OCI-LY7 (cell line): Measurements from ENCODE around the gene GTF3C4. TPM values are rescaled to one million over a fixed set of nuclear protein-coding genes. Genes with fewer than 3 reads are reported as not detected.
"Not testable (repeated sequence)": the region's sequence is repeated elsewhere in the genome, so short reads cannot be mapped to it uniquely, and the experiment has no call there.

Source experiments
- BruUV-seq: library from RNA; stranded (reverse); fragments of 400-500 nt; replicated peaks from 2 replicates; lab custom pipeline; 2021; lab: Mats Ljungman, UMichigan
- CTCF ChIA-PET: fragments of 300-600 bp; sonication (Branson Sonifier 250); formaldehyde crosslinking; loops from one replicate; lab custom pipeline; 2022; ENCODE audit warnings: antibody characterized with exemption; ENCODE audit not compliant: unreplicated experiment; lab: Charles Lee
- POLR2A ChIA-PET: fragments of 300-600 bp; sonication (Branson Sonifier 250); formaldehyde crosslinking; loops from one replicate; lab custom pipeline; 2022; ENCODE audit warnings: antibody characterized with exemption; lab: Charles Lee
- DNase-seq: peaks from one replicate; pipeline ENCODE4 v3.0.0-alpha.2; 2015; ENCODE audit warnings: low spot score
- H2AFZ ChIP-seq: fragments of 200-600 bp; sonication (generic), shearing (Covaris generic); 2 replicates; pipeline ENCODE4 v1.6.1; 2014; ENCODE audit warnings: mild to moderate bottlenecking, antibody characterized with exemption, low read length, moderate library complexity
- H3K27ac ChIP-seq: fragments of 200-600 bp; sonication (generic); 2 replicates; pipeline ENCODE4 v1.5.1; 2014; ENCODE audit warnings: mixed run types, low read depth, mild to moderate bottlenecking, moderate library complexity, low read length, inconsistent platforms; ENCODE audit not compliant: poor library complexity, severe bottlenecking
- H3K36me3 ChIP-seq: fragments of 200-600 bp; sonication (generic); 2 replicates; pipeline ENCODE4 v1.6.1; 2014; ENCODE audit warnings: mild to moderate bottlenecking, antibody characterized with exemption, low read length, moderate library complexity, mixed read lengths; ENCODE audit not compliant: insufficient read depth
- H3K4me1 ChIP-seq: fragments of 200-600 bp; sonication (generic); 2 replicates; pipeline ENCODE4 v1.5.1; 2014; ENCODE audit warnings: mild to moderate bottlenecking, low read length; ENCODE audit not compliant: insufficient read depth, poor library complexity, severe bottlenecking
- H3K4me2 ChIP-seq: fragments of 200-600 bp; sonication (generic); 2 replicates; pipeline ENCODE4 v1.6.1; 2014; ENCODE audit warnings: mild to moderate bottlenecking, low read length
- H3K4me3 ChIP-seq: fragments of 200-600 bp; sonication (generic); 2 replicates; pipeline ENCODE4 v1.5.1; 2014; ENCODE audit warnings: mild to moderate bottlenecking, low read depth, low read length; ENCODE audit not compliant: poor library complexity, severe bottlenecking
- H3K79me2 ChIP-seq: fragments of 200-600 bp; sonication (generic); 2 replicates; pipeline ENCODE4 v1.6.1; 2016; ENCODE audit warnings: low read depth, mild to moderate bottlenecking, low read length, moderate library complexity, mixed read lengths; ENCODE audit not compliant: insufficient read depth
- H3K9me2 ChIP-seq: fragments of 200-600 bp; sonication (generic); 2 replicates; pipeline ENCODE4 v1.6.1; 2016; ENCODE audit warnings: mild to moderate bottlenecking, low read length, mixed read lengths; ENCODE audit not compliant: insufficient read depth
- H3K9me3 ChIP-seq: fragments of 200-600 bp; sonication (generic); 2 replicates; pipeline ENCODE4 v1.6.1; 2014; ENCODE audit warnings: mild to moderate bottlenecking, mixed run types, low read length, mixed read lengths
- H4K20me1 ChIP-seq: fragments of 200-600 bp; sonication (generic); 2 replicates; pipeline ENCODE4 v1.6.1; 2014; ENCODE audit warnings: mild to moderate bottlenecking, antibody characterized with exemption, low read length, moderate library complexity, mixed read lengths; ENCODE audit not compliant: insufficient read depth
- CTCF ChIP-seq: fragments of 200-600 bp; sonication (generic); conservative IDR thresholded peaks from 2 replicates; pipeline ENCODE4 v1.5.1; 2014; ENCODE audit warnings: mild to moderate bottlenecking, antibody characterized with exemption, low read length, moderate library complexity, mixed read lengths
- EZH2phosphoT487 ChIP-seq: fragments of 200-600 bp; sonication (generic); IDR thresholded peaks from 2 replicates; pipeline ENCODE4 v1.6.1; 2018; ENCODE audit warnings: low read depth, borderline replicate concordance, mild to moderate bottlenecking, mixed run types, antibody characterized with exemption, low read length, moderate library complexity, mixed read lengths
- intact Hi-C: fragments of 100-400 bp; cut with micrococcal nuclease; formaldehyde crosslinking; loops from one replicate; pipeline ENCODE4 v1.10.0; 2022; ENCODE audit not compliant: unreplicated experiment
- total RNA-seq, 2 experiments: library from RNA; depleted of rRNA in 1 of 2; stranded (reverse); fragments of >200 nt in 1 of 2; shearing (Covaris generic) in 1 of 2; gene quantifications; 2 replicates each; pipeline ENCODE4 v1.2.3, GENCODE V29; 2014 to 2022

The GTF3C4 gene
- total RNA-seq, 2 experiments from 2014 or later = 15.7 to 19.0 TPM

- H2AFZ ChIP-seq = no peak overlapping the region
- no peak for TF ChIP-seq EZH2phosphoT487
- no peak for TF ChIP-seq CTCF
- DNase-seq = no peak
- no peaks in the 10 kb centered on the region for H4K20me1 ChIP-seq
- H3K4me3 ChIP-seq = no peak overlapping the region
- H3K4me2 ChIP-seq = no peak overlapping the region
- CTCF ChIA-PET = no interaction called here
- no peaks in the 10 kb centered on the region for H3K9me3 ChIP-seq
- no TSS peak for BruUV-seq
- H3K79me2 ChIP-seq = no peaks in the 10 kb centered on the region
- no peaks in the 10 kb centered on the region for H3K36me3 ChIP-seq
- intact Hi-C loops = no loop called here
- no peaks in the 10 kb centered on the region for H3K4me1 ChIP-seq
- no peak overlapping the region for H3K27ac ChIP-seq
- H3K9me2 ChIP-seq = no peaks in the 10 kb centered on the region
- POLR2A ChIA-PET = no interaction called here
Measured at GRCh38 chr9:132717326-132717945, 47.2 kb downstream of the GTF3C4 start.

DNA sequence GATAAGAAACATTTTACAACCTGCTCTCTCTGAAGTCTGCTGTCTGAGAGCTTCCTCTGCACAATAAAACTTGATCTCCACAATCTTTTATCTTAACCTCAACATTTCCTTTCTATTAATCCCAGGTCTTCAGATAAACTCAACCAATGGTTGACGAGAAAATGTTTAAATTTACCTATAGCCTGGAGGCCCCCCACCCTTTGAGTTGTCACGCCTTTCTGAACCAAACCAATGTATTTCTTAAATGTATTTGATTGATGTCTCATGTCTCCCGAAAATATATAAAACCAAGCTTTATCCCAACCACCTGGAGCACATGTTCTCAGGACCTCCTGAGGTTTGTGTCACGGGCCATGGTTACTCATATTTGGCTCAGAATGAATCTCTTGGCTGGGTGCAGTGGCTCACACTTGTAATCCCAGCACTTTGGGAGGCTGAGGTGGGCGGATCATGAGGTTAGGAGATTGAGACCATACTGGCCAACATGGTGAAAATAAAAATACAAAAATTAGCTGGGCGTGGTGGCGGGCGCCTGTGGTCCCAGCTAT is 48.2 kb downstream of the GTF3C4 start:
- POLR2A ChIA-PET, H4K20me1 ChIP-seq, intact Hi-C loops, H3K36me3 ChIP-seq, BruUV-seq, H3K9me2 ChIP-seq, H3K4me1 ChIP-seq, H3K27ac ChIP-seq, H3K9me3 ChIP-seq, H3K4me2 ChIP-seq, CTCF ChIA-PET, DNase-seq, H3K4me3 ChIP-seq, H3K79me2 ChIP-seq, H2AFZ ChIP-seq: not testable (repeated sequence)

DNA sequence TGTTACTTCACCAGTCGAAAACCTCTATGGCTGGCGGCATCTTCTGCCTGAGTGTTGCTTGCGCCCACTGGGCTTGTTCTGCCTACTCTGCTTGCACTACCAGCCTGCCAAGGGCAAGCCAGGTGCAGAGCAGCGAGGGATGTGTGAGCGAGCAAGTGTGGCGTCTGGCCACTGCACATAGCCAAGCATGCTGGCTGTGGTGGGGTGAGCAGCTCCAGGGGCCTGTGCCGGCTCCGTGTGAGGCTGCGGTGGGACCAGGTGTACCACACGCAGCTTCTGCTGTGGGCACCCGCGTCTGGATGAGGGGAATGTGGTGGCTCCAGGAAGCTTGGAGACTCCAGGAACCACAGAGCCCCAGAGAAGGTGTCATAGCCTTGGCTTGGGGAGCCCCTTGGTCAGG is 51.4 kb downstream of the GTF3C4 start:
- Histone ChIP-seq H3K79me2 (no peaks in the 10 kb centered on the region), H3K4me2 (no peak overlapping the region), H3K36me3 (no peaks in the 10 kb centered on the region), H2AFZ (no peak overlapping the region), H3K9me3 (no peaks in the 10 kb centered on the region), H4K20me1 (no peaks in the 10 kb centered on the region), H3K4me1 (no peaks in the 10 kb centered on the region), H3K27ac (no peak overlapping the region), H3K4me3 (no peak overlapping the region), H3K9me2 (no peaks in the 10 kb centered on the region)
- ChIA-PET CTCF (no interaction called here), POLR2A (no interaction called here)
- intact Hi-C loops = no loop called here
- no peak for DNase-seq
- TF ChIP-seq EZH2phosphoT487 = no peak
- no peak for TF ChIP-seq CTCF
- no TSS peak for BruUV-seq
